ENCODE measurements around the gene SLC66A2. TPM values are rescaled to one million over a fixed set of nuclear protein-coding genes. Genes with fewer than 3 reads are reported as not detected.

The SLC66A2 gene
- total RNA-seq, 1 donor from 2014 or later: 25.4 TPM

DNA sequence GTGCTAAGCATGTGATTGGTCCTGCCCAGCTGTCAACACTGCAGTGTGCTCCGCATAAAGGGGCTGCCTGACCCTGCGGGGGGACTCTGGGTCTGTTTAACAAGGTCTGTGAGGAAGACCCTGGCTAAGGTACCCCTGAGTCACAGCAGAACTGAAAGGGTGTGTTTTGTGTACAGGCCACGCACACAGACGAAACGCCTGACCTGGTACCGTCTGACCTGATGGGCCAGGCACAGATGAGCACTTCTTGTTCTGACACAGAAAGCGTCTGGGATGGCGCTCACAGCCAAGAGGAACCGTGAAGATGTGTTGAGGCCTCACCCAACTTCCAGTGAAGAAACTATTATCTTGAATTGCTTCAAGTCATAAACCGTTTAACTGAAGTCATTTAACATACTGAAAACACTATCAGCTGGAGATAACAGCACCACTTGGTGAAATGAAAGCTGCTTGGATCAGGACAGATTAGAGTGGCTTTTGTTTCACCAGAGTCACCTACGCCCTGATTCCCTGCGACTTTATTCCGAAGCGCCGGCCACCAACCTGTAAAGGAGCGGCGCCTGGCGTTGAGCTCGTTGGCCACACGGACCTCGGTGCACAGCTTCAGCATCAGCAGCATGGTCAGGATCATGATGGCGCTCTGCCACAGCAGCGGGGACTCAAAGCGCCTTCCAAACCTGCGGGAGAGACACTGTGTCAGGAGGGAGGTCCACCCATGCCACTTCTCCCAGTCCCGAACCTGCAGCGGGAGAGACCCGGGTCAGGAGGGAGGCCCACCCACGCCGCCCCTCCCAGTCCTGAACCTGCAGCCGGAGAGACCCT lies 8.5 kb downstream of the SLC66A2 start:
- intact Hi-C loops (cut with DNase I): no loop called here
- ATAC-seq (ENCODE audit: poor library complexity) (peak; percentile 14), DNase-seq (no peak)

DNA sequence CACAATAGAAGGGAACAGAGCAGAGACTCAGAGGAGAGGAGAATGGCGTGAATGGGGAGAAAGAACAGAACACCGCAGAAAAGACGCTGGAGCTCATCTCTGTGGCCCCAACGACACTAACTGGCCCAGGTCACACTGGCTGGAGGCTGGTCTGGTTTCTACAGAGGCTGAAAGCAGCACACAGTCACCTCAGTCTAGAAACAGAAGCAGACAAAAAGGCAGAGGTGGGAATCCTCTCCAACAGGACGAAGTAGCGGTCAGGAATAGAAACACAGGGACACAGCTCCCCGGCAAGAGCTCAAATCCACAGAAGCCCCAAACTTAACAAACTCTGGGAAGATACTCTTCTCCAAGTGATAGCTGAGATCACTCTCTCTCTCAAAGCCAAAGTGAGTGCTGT lies 9.2 kb downstream of the SLC66A2 start:
- intact Hi-C loops (cut with DNase I): no loop called here
- ATAC-seq (ENCODE audit: poor library complexity) (peak; percentile 23), DNase-seq (no peak)

DNA sequence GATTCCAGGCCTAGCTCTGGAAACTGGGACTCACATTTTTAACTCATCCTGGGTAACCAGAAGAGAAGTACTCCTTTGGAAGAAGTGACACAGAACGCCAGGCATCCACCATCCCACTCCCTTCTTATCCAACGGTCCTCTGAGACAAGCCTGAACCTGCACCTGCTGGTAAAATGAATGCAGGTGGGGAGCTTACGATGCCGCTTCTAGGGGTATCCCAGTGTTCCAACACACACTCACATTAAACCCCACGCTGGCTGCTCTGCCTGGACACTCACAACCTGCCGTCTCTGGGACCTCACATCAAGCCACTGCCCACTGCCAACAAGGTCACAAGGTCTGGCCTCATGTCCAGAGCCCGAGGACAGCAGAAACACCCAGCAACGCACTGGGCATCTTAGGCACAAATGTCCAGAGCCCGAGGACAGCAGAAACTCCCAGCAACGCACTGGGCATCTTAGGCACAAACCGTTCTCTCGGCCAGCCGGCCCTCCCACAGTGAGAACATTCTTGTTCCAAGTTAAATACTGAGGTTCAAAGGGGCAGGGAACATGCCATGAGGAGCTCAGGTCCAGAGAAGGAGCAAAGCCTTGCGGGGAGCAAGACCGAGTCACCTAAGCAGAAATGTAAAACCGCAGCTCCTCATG lies 9.9 kb downstream of the SLC66A2 start:
- intact Hi-C loops (cut with DNase I): no loop called here
- ATAC-seq (ENCODE audit: poor library complexity) (no peak), DNase-seq (no peak)

DNA sequence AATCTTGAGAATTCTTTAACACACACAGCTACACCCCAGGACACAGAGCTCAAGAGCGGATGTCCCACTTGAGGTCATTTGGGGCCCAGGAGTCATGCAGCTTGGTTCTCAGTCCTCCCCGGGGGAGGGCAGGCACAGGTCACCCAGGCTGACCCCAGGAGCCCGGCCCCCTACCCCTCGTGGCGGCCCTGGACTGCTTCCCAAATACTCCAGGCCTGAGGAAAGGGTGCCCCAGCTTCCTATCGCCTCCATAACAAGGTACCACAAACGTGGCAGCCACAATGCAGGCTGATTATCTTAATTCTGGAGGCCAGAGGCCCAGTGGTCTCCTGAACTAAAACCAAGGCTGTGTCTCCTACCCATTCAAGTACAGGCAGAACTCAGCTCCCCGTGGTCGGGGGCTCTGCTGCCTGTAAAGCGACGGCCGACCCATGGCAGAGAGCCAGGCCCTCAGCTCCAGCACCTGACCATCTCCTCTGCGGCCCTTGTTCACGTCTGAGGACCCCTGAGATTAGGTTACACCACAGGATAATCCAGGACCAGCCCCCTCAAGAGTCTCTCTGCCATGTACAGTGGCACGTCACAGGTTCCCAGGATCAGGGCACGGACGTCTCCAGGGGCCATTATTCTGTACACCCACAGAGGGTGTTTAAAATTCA lies 10.5 kb downstream of the SLC66A2 start:
- ATAC-seq (ENCODE audit: poor library complexity): no peak
- no peak for DNase-seq
- intact Hi-C loops (cut with DNase I): no loop called here

DNA sequence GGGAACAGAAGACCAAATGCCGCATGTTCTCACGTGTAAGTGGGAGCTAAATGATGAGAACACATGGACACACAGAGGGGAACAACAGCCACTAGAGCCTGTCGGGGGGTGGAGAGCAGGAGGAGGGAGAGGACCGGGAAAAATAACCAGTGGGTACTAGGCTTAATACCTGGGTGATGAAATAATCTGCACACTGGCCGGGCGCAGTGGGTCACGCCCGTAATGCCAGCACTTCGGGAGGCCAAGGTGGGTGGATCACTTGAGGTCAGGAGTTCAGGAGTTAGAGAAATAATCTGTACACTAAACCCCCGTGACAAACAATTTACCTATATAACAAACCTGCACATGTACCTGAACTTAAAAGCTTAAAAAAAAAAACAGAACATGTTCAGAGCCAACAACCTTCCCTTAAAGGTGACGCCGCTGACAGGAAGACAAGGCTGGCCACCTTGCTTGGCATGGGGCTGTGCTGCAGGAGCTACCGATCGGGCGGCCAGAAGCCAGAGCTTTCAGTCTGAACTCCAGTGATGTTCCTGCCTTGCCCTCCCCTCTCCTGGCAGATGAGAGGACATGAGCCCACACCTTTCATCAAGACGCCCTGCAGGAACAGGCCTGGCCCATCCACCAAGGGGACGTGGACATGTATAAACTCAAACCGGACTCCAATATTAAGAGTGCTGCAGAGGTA lies 11.2 kb downstream of the SLC66A2 start:
- no peak for ATAC-seq (ENCODE audit: poor library complexity)
- intact Hi-C loops (cut with DNase I): no loop called here
- DNase-seq: peak; percentile 35

DNA sequence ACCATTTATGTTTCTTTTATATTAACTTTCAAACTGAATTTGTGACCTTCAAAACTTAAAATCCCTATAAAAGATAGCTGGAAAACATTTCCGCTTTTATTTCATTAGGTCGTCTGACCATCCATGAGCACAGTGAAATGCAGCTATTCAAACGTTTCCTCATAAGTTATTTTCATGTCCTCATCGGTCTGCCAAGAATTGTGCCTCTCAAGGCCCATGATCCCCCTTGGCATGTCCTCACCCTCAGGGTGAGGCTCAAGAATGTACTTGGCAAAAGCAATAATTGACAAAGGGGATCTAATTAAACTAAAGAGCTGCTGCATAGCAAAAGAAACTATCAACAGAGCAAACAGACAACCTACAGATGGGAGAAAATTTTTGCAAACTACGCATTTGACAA lies 12.4 kb downstream of the SLC66A2 start:
- intact Hi-C loops (cut with DNase I): no loop called here
- ATAC-seq (ENCODE audit: poor library complexity) (no peak), DNase-seq (no peak)

GRCh38 chr18:79938196-79938595 lies 13.3 kb downstream of the SLC66A2 start:
- ATAC-seq (ENCODE audit: poor library complexity) (no peak), DNase-seq (no peak)
- intact Hi-C loops (cut with DNase I): no loop called here

DNA sequence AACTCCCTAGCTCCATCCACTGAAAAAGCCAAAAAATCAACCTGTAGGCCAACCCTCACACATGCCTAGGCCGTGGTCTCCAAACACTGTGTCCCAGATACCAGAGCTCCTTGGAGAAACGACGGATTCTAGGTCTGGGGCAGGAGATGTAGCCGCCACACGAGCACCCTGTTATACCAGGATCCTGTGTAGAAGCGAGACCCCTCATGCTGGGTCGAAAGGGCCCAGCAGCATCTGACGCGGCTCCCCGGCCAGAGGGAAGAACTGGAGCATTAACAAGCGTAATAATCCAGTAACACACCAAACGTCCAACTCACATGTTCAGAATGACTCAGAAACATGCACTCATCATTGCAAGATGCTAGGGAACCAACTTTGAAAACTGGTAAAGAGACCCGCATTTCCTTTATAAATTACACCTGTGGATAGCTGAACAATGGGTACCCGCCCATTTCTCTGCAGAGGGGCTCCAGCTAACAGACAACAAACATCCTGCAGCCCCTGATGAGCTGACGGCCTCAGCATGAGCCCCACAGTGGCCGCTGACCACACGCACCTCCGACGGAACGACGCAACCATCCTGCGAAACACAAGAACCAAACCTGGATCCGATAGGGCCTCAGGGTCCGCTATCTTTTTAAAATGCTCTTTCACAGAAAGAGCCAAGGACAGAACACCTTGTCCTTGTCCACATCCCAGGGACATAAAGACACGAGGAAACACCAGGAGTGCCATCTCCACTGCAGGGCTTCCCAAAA lies 14.2 kb downstream of the SLC66A2 start:
- peak; percentile 11 for DNase-seq

DNA sequence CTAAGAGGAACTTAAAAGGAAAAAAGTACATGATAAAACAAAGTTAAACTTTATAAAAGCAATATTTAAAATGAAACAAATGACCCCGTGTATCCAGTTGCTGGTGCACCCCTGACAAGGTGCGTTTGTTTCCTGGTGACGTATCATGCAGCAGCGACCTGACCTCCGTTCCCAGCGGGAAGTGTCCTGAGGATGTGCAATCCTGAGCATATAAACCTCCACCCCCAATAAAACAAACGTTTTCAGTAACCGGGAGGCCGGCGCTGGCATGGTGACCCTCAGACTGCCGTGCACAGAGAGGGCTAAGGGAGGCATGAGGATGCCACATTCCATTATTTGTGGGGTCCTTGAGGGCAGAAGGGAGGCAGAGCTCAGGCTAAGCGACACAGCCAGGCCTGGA lies 14.8 kb downstream of the SLC66A2 start:
- ATAC-seq (ENCODE audit: poor library complexity) (no peak), DNase-seq (peak; percentile 20)
- intact Hi-C loops (cut with DNase I): no loop called here

More for the DNA sequence above, 14.2 kb downstream of the SLC66A2 start:
- no peak for ATAC-seq (ENCODE audit: poor library complexity)
- intact Hi-C loops (cut with DNase I): no loop called here

- no peak for ATAC-seq (ENCODE audit: poor library complexity)
- no peak for DNase-seq
- intact Hi-C loops (cut with DNase I): no loop called here
Observed at GRCh38 chr18:79935925-79936324, 15.5 kb downstream of the SLC66A2 start.

DNA sequence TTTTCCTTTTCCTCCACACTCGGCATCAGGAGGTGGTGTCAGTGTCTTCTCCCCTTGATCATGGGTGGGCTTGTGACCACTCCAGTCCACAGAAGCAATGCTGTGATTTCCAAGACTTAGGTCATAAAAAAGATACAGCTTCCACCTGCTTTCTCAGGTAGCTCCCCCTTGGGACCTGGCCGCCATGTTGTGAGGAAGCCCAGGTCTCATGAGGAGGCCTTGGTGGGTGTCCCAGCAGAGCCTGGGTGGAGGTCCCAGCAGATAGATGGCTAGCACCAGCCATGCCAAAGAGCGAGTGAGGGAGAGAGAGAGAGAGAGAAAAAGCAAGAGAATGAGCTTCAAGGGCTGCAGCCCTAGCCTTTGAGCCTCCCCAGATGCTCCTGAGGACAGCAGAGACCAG lies 16.0 kb downstream of the SLC66A2 start:
- ATAC-seq (ENCODE audit: poor library complexity): no peak
- intact Hi-C loops (cut with DNase I): no loop called here
- peak; percentile 13 for DNase-seq

GRCh38 chr18:79935098-79935480 lies 16.4 kb downstream of the SLC66A2 start:
- DNase-seq (peak; percentile 7), ATAC-seq (ENCODE audit: poor library complexity) (no peak)
- intact Hi-C loops (cut with DNase I): no loop called here

- DNase-seq: peak; percentile 66
- ATAC-seq (ENCODE audit: poor library complexity): peak; percentile 95
- intact Hi-C loops (cut with DNase I): no loop called here
Observed at GRCh38 chr18:79934311-79935097, 16.9 kb downstream of the SLC66A2 start.

DNA sequence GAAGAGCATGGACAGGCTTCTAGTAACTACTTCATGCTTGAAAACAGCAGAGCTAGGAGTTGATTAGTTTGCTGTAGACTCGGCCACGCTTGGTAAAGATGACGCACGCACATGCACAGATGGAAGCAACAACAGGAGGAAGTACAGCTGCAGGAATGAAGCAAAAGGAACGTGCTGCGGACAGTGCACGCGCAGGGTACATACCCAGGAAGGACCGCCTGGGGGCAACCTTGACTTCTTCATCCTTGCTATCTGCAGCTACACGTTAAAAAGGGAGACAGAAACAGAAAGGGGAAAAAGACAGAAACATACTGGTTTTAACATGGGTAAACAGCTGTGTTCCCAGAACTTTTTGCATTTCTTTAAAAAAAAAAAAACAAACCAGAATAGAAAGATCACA lies 17.7 kb downstream of the SLC66A2 start:
- peak; percentile 69 for ATAC-seq (ENCODE audit: poor library complexity)
- intact Hi-C loops (cut with DNase I): no loop called here
- no peak for DNase-seq

- DNase-seq (no peak), ATAC-seq (ENCODE audit: poor library complexity) (no peak)
- intact Hi-C loops (cut with DNase I): no loop called here
Observed at GRCh38 chr18:79932907-79933306, 18.5 kb downstream of the SLC66A2 start.

GRCh38 chr18:79931475-79931874 lies 20.0 kb downstream of the SLC66A2 start:
- no peak for DNase-seq
- intact Hi-C loops (cut with DNase I): no loop called here
- ATAC-seq (ENCODE audit: poor library complexity): no peak

- ATAC-seq (ENCODE audit: poor library complexity) (no peak), DNase-seq (no peak)
- intact Hi-C loops (cut with DNase I): no loop called here
Observed at GRCh38 chr18:79930020-79930642, 21.3 kb downstream of the SLC66A2 start.

All from Right ventricle myocardium superior (tissue), 1 donor.